Heart left ventricle (tissue), 16 donors: ENCODE measurements around the gene RBM4. TPM values are rescaled to one million over a fixed set of nuclear protein-coding genes. Genes with fewer than 3 reads are reported as not detected.

Source experiments
- ATAC-seq, 4 donors: fragments of 200-7000 bp; cut with Tn5 transposase; one replicate each; pipeline ENCODE4 v1.9.1; 2020 to 2022; ENCODE audit warnings: moderate library complexity in 4 of 4, mild to moderate bottlenecking in 3 of 4, moderate number of reproducible peaks in 1 of 4
- DNase-seq, 5 donors: peaks; one replicate each; pipeline ENCODE4 v3.0.0-alpha.2; 2020
- H3K27ac ChIP-seq, 12 donors: fragments of 200-600 bp; sonication (generic) in 4 of 12; one replicate each; pipeline versions ENCODE4 v1.5.0 to v1.8.0; 2016 to 2022; ENCODE audit warnings: mild to moderate bottlenecking in 2 of 12
- H3K27me3 ChIP-seq, 9 donors: fragments of 200-600 bp; sonication (generic) in 2 of 9; one replicate each; pipeline versions ENCODE4 v1.5.1 to v1.8.0; 2016 to 2022; ENCODE audit warnings: mild to moderate bottlenecking in 3 of 9
- H3K36me3 ChIP-seq, 9 donors: fragments of 200-600 bp; sonication (generic) in 2 of 9; one replicate each; pipeline versions ENCODE4 v1.5.0 to v1.8.0; 2018 to 2022; ENCODE audit warnings: mild to moderate bottlenecking in 2 of 9
- H3K4me1 ChIP-seq, 12 donors: fragments of 200-600 bp; sonication (generic) in 4 of 12; one replicate each; pipeline versions ENCODE4 v1.5.0 to v1.8.0; 2016 to 2022; ENCODE audit warnings: mild to moderate bottlenecking in 3 of 12
- H3K4me3 ChIP-seq, 12 donors: fragments of 200-600 bp; sonication (generic) in 4 of 12; one replicate each; pipeline versions ENCODE4 v1.5.0 to v1.8.0; 2017 to 2022; ENCODE audit warnings: mild to moderate bottlenecking in 9 of 12, moderate library complexity in 4 of 12
- H3K9me3 ChIP-seq, 12 donors: fragments of 200-600 bp; sonication (generic) in 4 of 12; one replicate each; pipeline versions ENCODE4 v1.5.0 to v1.8.0; 2016 to 2022; ENCODE audit warnings: mild to moderate bottlenecking in 1 of 12
- CTCF ChIP-seq, 12 donors: fragments of 200-600 bp; sonication (generic) in 4 of 12; IDR thresholded peaks; one replicate each; pipeline versions ENCODE4 v1.5.0 to v1.8.0; 2018 to 2022; ENCODE audit warnings: antibody characterized with exemption in 12 of 12, mild to moderate bottlenecking in 5 of 12
- POLR2A ChIP-seq, 2 donors: fragments of 450-650 bp; IDR thresholded peaks; one replicate each; pipeline ENCODE4 v1.6.1; 2017; ENCODE audit warnings: antibody characterized with exemption in 2 of 2, mild to moderate bottlenecking in 2 of 2, moderate library complexity in 2 of 2
- WGBS, 4 donors: extraction: QIAGEN DNeasy Blood & Tissue Kit in 2 of 4; methylation state at CpG; one replicate each; pipeline versions ENCODE4 v1.1.5 to v1.1.7; 2013 to 2018; 5-methylcytosine and 5-hydroxymethylcytosine counted together
- intact Hi-C, 10 donors: fragments of 100-400 bp; cut with DNase I; formaldehyde crosslinking; loops; one replicate each; pipeline versions ENCODE4 v1.11.1 to v1.14.2; 2022
- polyA plus RNA-seq, 2 donors: library from polyadenylated mRNA; stranded (reverse); fragments of 200-250 nt; gene quantifications; one replicate each; pipeline ENCODE4 v1.2.3, GENCODE V29; 2013
- total RNA-seq, 9 donors: library from RNA; depleted of rRNA in 2 of 9; stranded (reverse); fragments of >200 nt in 2 of 9; fragmentation: NEBNext Ultra II Directional in 3 of 9; extraction: Animal tissue kit (Norgen Biotek cat#: 25700) in 3 of 9; gene quantifications; one replicate each; pipeline versions ENCODE4 v1.1.0 to v1.2.4, GENCODE V29; 2016 to 2023
- donor health status: ischemic (EF 13 %, LVEDD 7.1; RV severe dilation, severe dysfunction).
- donor health status: healthy with polysubstance abuse.
- donor health status: DM: no; HTN: yes; CAD: no.
- donor health status: DM: no; HTN: no; CAD: no.
- donor health status: ischemic (EF 25% LVEDD 6.9; RV normal size, moderate dysfunction).
- donor health status: ischemic (EF 25% LVEDD 5.7; RV mildly dilated, moderate dysfunction).
- donor health status: healthy.
- donor health status: DM: yes; HTN: yes; CAD: no.
- donor health status: ischemic (EF 35%, LVEDD 5.7; RV mildly dilated, moderate dysfunction).
- donor health status: nonischemic (EF 11% LVEDD 7.7; RV severe dilation, severe dysfunction).
- donor health status: DM: yes; HTN: yes; CAD: no.
- donor health status: PGD.
- donor health status: ischemic (EF 29% LVEDD 5.4; RV normal size, mild dysfunction).
- donor health status: nonischemic (EF 23%, LVEDD 6.1; RV moderate dilation, normal function).

Gene RBM4
- total and polyA plus RNA-seq, 11 donors, result 46.4 to 89.4 (median 56.6) TPM

- Histone ChIP-seq H3K9me3 (no peaks in the 10 kb centered on the region), H3K4me3 (no peak overlapping the region), H3K36me3 (peaks cover 0 to 79% (median 51%) of the 10 kb centered on the region in 9 donors), H3K4me1 (peaks cover 0 to 10% (median 0%) of the 10 kb centered on the region in 12 donors), H3K27ac (no peak overlapping the region), H3K27me3 (no peaks in the 10 kb centered on the region)
- ATAC-seq (no peak), DNase-seq (no peak)
- TF ChIP-seq POLR2A (IDR thresholded peaks at IDR 0.05) (no peak), CTCF (IDR thresholded peaks at IDR 0.05) (no peak)
- intact Hi-C loops, result no loop called here
- WGBS, 4 donors, result 29 to 41% (median 38%) methylated on average over 2 of the region's 2 CpGs
Observed at GRCh38 chr11:66659763-66660162, 21.3 kb downstream of the RBM4 start.

GRCh38 chr11:66663741-66664296 lies 25.3 kb downstream of the RBM4 start:
- intact Hi-C loops, result no loop called here
- Histone ChIP-seq H3K4me3 (no peak overlapping the region), H3K4me1 (peaks cover 0 to 13% (median 0%) of the 10 kb centered on the region in 12 donors), H3K27ac (no peak overlapping the region), H3K27me3 (no peaks in the 10 kb centered on the region), H3K36me3 (peaks cover 0 to 95% (median 79%) of the 10 kb centered on the region in 9 donors), H3K9me3 (no peaks in the 10 kb centered on the region)
- ATAC-seq (no peak), DNase-seq (no peak)
- WGBS, 4 donors, result 55 to 81% (median 64%) methylated on average over 1 of the region's 1 CpG
- no peak for TF ChIP-seq CTCF (IDR thresholded peaks at IDR 0.05)
- TF ChIP-seq POLR2A (IDR thresholded peaks at IDR 0.05), result no peak

GRCh38 chr11:66665369-66665768 lies 26.9 kb downstream of the RBM4 start:
- Histone ChIP-seq H3K27ac (no peak overlapping the region), H3K9me3 (no peaks in the 10 kb centered on the region), H3K36me3 (peaks cover 0 to 87% (median 72%) of the 10 kb centered on the region in 9 donors), H3K27me3 (no peaks in the 10 kb centered on the region), H3K4me1 (peaks cover 0 to 11% (median 0%) of the 10 kb centered on the region in 12 donors), H3K4me3 (no peak overlapping the region)
- intact Hi-C loops, result no loop called here
- WGBS, 4 donors, result 85 to 89% (median 87%) methylated on average over 11 of the region's 11 CpGs
- DNase-seq (no peak), ATAC-seq (no peak)
- TF ChIP-seq CTCF (IDR thresholded peaks at IDR 0.05) (no peak), POLR2A (IDR thresholded peaks at IDR 0.05) (no peak)

GRCh38 chr11:66670816-66671215 lies 32.3 kb downstream of the RBM4 start:
- ATAC-seq (peak in 3 of 4 donors; percentile 28 to 44 (median 34)), DNase-seq (no peak)
- TF ChIP-seq CTCF (IDR thresholded peaks at IDR 0.05), result no peak
- TF ChIP-seq POLR2A (IDR thresholded peaks at IDR 0.05), result no peak
- H3K4me3 ChIP-seq, result no peak overlapping the region
- H3K27ac ChIP-seq, result no peak overlapping the region
- peaks cover 0 to 46% (median 21%) of the 10 kb centered on the region in 12 donors for H3K4me1 ChIP-seq
- no peaks in the 10 kb centered on the region for H3K27me3 ChIP-seq
- peaks cover 0 to 51% (median 38%) of the 10 kb centered on the region in 9 donors for H3K36me3 ChIP-seq
- 58 to 70% (median 61%) methylated on average over 5 of the region's 5 CpGs for WGBS, 4 donors
- H3K9me3 ChIP-seq, result no peaks in the 10 kb centered on the region
- intact Hi-C loops, result loop anchor here in 3 of 10 donors (10.0 kb wide), 2 partner anchors 46 to 266 kb away; no protein-coding TSS in a partner anchor
